ENCODE results near the gene ADARB1.

GRCh38 chr21:45045481-45045880, 28.9 kb upstream of the ADARB1 start:
- TF ChIP-seq, protein P1, sequence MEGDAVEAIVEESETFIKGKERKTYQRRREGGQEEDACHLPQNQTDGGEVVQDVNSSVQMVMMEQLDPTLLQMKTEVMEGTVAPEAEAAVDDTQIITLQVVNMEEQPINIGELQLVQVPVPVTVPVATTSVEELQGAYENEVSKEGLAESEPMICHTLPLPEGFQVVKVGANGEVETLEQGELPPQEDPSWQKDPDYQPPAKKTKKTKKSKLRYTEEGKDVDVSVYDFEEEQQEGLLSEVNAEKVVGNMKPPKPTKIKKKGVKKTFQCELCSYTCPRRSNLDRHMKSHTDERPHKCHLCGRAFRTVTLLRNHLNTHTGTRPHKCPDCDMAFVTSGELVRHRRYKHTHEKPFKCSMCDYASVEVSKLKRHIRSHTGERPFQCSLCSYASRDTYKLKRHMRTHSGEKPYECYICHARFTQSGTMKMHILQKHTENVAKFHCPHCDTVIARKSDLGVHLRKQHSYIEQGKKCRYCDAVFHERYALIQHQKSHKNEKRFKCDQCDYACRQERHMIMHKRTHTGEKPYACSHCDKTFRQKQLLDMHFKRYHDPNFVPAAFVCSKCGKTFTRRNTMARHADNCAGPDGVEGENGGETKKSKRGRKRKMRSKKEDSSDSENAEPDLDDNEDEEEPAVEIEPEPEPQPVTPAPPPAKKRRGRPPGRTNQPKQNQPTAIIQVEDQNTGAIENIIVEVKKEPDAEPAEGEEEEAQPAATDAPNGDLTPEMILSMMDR (conservative IDR thresholded peaks at IDR 0.05; ENCODE audit: low read length) = no peak
- TF ChIP-seq EZH2phosphoT487 (IDR thresholded peaks at IDR 0.05; ENCODE audit: borderline replicate concordance, low read depth, low read length) = no peak

Data from OCI-LY7 (cell line).